DND-41 (cell line): Measurements from ENCODE around the gene SFT2D1.

Source experiments
- ATAC-seq: fragments of 200-7000 bp; cut with Tn5 transposase; 3 replicates; pipeline ENCODE4 v1.9.1; 2021; ENCODE audit warnings: low read depth; ENCODE audit not compliant: insufficient read depth
- DNase-seq: peaks from one replicate; pipeline ENCODE4 v3.0.0-alpha.2; 2020
- H2AFZ ChIP-seq: 2 replicates; pipeline ENCODE4 v1.6.0; 2012; ENCODE audit warnings: low read depth, low read length
- H3K27ac ChIP-seq: 2 replicates; pipeline ENCODE4 v1.5.1; 2012; ENCODE audit warnings: low read length, inconsistent platforms
- H3K27me3 ChIP-seq: fragments of 200-600 bp; sonication (generic); 2 replicates; pipeline ENCODE4 v1.6.0; 2012; ENCODE audit warnings: low read length, mild to moderate bottlenecking, inconsistent platforms; ENCODE audit not compliant: insufficient read depth, poor library complexity
- H3K36me3 ChIP-seq: 2 replicates; pipeline ENCODE4 v1.5.1; 2012; ENCODE audit warnings: low read length, inconsistent platforms; ENCODE audit not compliant: insufficient read depth
- H3K4me1 ChIP-seq: 2 replicates; pipeline ENCODE4 v1.5.1; 2012; ENCODE audit warnings: mild to moderate bottlenecking, low read length; ENCODE audit not compliant: insufficient read depth
- H3K4me2 ChIP-seq: 2 replicates; pipeline ENCODE4 v1.6.0; 2012; ENCODE audit warnings: mild to moderate bottlenecking, moderate library complexity, low read length, inconsistent platforms; ENCODE audit not compliant: insufficient read depth
- H3K4me3 ChIP-seq, 2 experiments: fragments of 200-600 bp in 1 of 2; shearing (Covaris generic) in 1 of 2; 2 replicates each; pipeline ENCODE4 v1.5.1; 2012 to 2016; ENCODE audit warnings: inconsistent platforms in 2 of 2, low read length in 2 of 2, mild to moderate bottlenecking in 2 of 2, low read depth in 1 of 2, moderate library complexity in 1 of 2
- H3K79me2 ChIP-seq: 2 replicates; pipeline ENCODE4 v1.6.0; 2012; ENCODE audit warnings: low read length, inconsistent platforms; ENCODE audit not compliant: insufficient read depth
- H3K9ac ChIP-seq: 2 replicates; pipeline ENCODE4 v1.6.0; 2012; ENCODE audit warnings: low read depth, mild to moderate bottlenecking, inconsistent platforms, low read length, moderate library complexity
- H3K9me3 ChIP-seq: 2 replicates; pipeline ENCODE4 v1.5.1; 2012; ENCODE audit warnings: low read length, moderate library complexity, mild to moderate bottlenecking, inconsistent platforms; ENCODE audit not compliant: insufficient read depth, severe bottlenecking
- H4K20me1 ChIP-seq: 2 replicates; pipeline ENCODE4 v1.6.0; 2012; ENCODE audit warnings: low read length; ENCODE audit not compliant: insufficient read depth
- CTCF ChIP-seq: IDR thresholded peaks from 2 replicates; pipeline ENCODE4 v1.5.1; 2012; ENCODE audit warnings: borderline replicate concordance, low read length, moderate library complexity, mild to moderate bottlenecking; ENCODE audit not compliant: poor library complexity, severe bottlenecking; ENCODE audit errors: extremely low read depth
- EZH2 ChIP-seq: IDR thresholded peaks from 3 replicates; pipeline ENCODE4 v1.6.1; 2012; ENCODE audit warnings: borderline replicate concordance, low read depth, mild to moderate bottlenecking, moderate library complexity, low read length, inconsistent platforms; ENCODE audit not compliant: severe bottlenecking

Gene SFT2D1

DNA sequence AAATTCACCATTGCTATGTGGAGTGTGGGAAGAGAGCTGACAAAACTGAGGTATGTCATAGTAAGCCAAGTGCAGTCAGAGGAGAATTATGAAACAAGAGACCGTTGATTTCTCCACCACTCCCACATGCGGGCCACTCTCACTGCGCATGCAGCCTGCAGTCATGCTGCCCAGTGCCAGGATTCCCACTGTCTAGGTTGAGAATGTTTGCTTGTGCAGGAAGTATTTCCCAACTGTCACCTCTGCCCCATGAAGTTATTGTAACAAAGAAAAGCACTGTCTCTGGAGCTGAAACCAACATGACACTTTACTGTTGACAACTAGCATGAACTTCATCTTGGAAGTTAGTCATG lies 18.7 kb upstream of the SFT2D1 start:
- no peak overlapping the region for H3K27ac ChIP-seq
- no peaks in the 10 kb centered on the region for H3K4me1 ChIP-seq
- no peak overlapping the region for H2AFZ ChIP-seq
- H3K36me3 ChIP-seq = peaks cover 22% of the 10 kb centered on the region; the same call in 1 of the 2 replicates
- no peak overlapping the region for H3K9ac ChIP-seq
- no peaks in the 10 kb centered on the region for H4K20me1 ChIP-seq
- no peak for DNase-seq
- H3K9me3 ChIP-seq = no peaks in the 10 kb centered on the region
- ATAC-seq = no peak
- H3K27me3 ChIP-seq = no peaks in the 10 kb centered on the region
- H3K4me3 ChIP-seq = no peak overlapping the region
- no peak overlapping the region for H3K4me2 ChIP-seq
- no peaks in the 10 kb centered on the region for H3K79me2 ChIP-seq
- TF ChIP-seq EZH2 (no peak), CTCF (no peak)

- TF ChIP-seq EZH2 = no peak
- TF ChIP-seq CTCF = no peak
- Histone ChIP-seq H3K27me3 (peaks cover 4% of the 10 kb centered on the region), H3K36me3 (peaks cover 22% of the 10 kb centered on the region; the same call in 1 of the 2 replicates), H3K4me3 (no peak overlapping the region), H3K4me1 (no peaks in the 10 kb centered on the region), H2AFZ (no peak overlapping the region), H3K9me3 (no peaks in the 10 kb centered on the region), H3K9ac (no peak overlapping the region), H3K27ac (no peak overlapping the region), H4K20me1 (no peaks in the 10 kb centered on the region), H3K4me2 (no peak overlapping the region), H3K79me2 (no peaks in the 10 kb centered on the region)
- ATAC-seq = no peak
- DNase-seq = no peak
These were observed 18.1 kb upstream of the SFT2D1 start for GRCh38 chr6:166360243-166361076.

- Histone ChIP-seq H3K4me2 (no peak overlapping the region), H3K4me3 (no peak overlapping the region), H3K79me2 (no peaks in the 10 kb centered on the region), H3K4me1 (no peaks in the 10 kb centered on the region), H3K27ac (no peak overlapping the region), H3K36me3 (no peaks in the 10 kb centered on the region), H2AFZ (no peak overlapping the region), H3K9me3 (no peaks in the 10 kb centered on the region), H4K20me1 (no peaks in the 10 kb centered on the region), H3K9ac (no peak overlapping the region), H3K27me3 (peaks cover 4% of the 10 kb centered on the region)
- no peak for DNase-seq
- no peak for TF ChIP-seq EZH2
- 0 out of 3 replicates have a peak, but pooled peaks have one; percentile 24 for ATAC-seq
These were observed 13.2 kb upstream of the SFT2D1 start for GRCh38 chr6:166355552-166355951.

DNA sequence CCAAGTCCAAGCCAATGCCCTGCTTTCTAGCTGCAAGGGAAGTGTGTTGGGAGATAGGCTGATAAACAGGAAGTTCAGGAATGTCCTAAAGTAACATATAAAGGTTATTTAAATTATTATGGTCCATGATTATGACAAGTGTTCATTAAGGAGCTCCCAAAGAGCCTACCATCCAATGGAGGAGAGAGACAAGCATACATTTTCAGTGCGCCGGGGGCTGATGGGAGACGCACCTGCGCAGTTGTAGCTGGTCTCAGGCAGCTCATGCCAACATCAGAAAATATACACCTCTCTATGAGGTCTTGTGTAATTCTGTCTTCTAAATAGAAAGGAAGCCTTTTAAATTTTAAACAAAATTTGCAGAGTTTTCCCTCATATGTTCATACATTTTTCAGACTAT lies 12.6 kb upstream of the SFT2D1 start:
- Histone ChIP-seq H2AFZ (no peak overlapping the region), H3K79me2 (no peaks in the 10 kb centered on the region), H3K9ac (no peak overlapping the region), H3K36me3 (no peaks in the 10 kb centered on the region), H3K9me3 (no peaks in the 10 kb centered on the region), H3K27me3 (peaks cover 4% of the 10 kb centered on the region), H3K27ac (no peak overlapping the region), H4K20me1 (no peaks in the 10 kb centered on the region), H3K4me3 (no peak overlapping the region), H3K4me2 (no peak overlapping the region), H3K4me1 (no peaks in the 10 kb centered on the region)
- no peak for DNase-seq
- TF ChIP-seq EZH2 = no peak
- TF ChIP-seq CTCF = no peak
- ATAC-seq = no peak
